Testis (tissue), 3 donors: ENCODE measurements around the gene PREPL. TPM values are rescaled to one million over a fixed set of nuclear protein-coding genes. Genes with fewer than 3 reads are reported as not detected.

Experiments used
- DNase-seq: peaks from one replicate; pipeline ENCODE4 v3.0.0-alpha.2; 2019
- H3K27ac ChIP-seq, 2 donors: fragments of 200-600 bp; sonication (generic); one replicate each; pipeline ENCODE4 v1.5.1; 2019
- H3K27me3 ChIP-seq: fragments of 200-600 bp; sonication (generic); one replicate; pipeline ENCODE4 v1.5.1; 2019
- H3K36me3 ChIP-seq: fragments of 200-600 bp; sonication (generic); one replicate; pipeline ENCODE4 v1.5.1; 2017; ENCODE audit warnings: low read depth; ENCODE audit errors: missing control alignments
- H3K4me1 ChIP-seq: fragments of 200-600 bp; sonication (generic); one replicate; pipeline ENCODE4 v1.5.1; 2019
- H3K4me3 ChIP-seq, 2 donors: fragments of 200-600 bp; sonication (generic); one replicate each; pipeline ENCODE4 v1.5.1; 2017 to 2019
- H3K9me3 ChIP-seq: fragments of 200-600 bp; sonication (generic); one replicate; pipeline ENCODE4 v1.5.1; 2017
- CTCF ChIP-seq, 3 experiments: fragments of 450-650 bp in 2 of 3; fragments of 200-600 bp in 1 of 3; sonication (generic) in 1 of 3; IDR thresholded peaks; one replicate each; pipeline ENCODE4 v1.5.1; 2016 to 2019; ENCODE audit warnings: antibody characterized with exemption in 3 of 3, mild to moderate bottlenecking in 2 of 3, moderate library complexity in 1 of 3
- POLR2A ChIP-seq: fragments of 450-650 bp; IDR thresholded peaks from one replicate; pipeline ENCODE4 v1.6.1; 2017; ENCODE audit warnings: antibody characterized with exemption, mild to moderate bottlenecking, moderate library complexity
- WGBS, 2 donors: methylation state at CpG; one replicate each; pipeline ENCODE4 v1.1.5; 2018; 5-methylcytosine and 5-hydroxymethylcytosine counted together
- intact Hi-C: fragments of 100-400 bp; cut with DNase I; formaldehyde crosslinking; loops from one replicate; pipeline ENCODE4 v1.15.1; 2023; ENCODE audit warnings: low total_unique reads
- polyA plus RNA-seq: library from polyadenylated mRNA; stranded (reverse); fragments of 350-450 nt; fragmentation: Illumina TruSeq; extraction: RNeasy Lipid Tissue Mini Kit (QIAGEN cat#74804); gene quantifications from one replicate; pipeline ENCODE4 v1.2.3, GENCODE V29; 2014; ENCODE audit warnings: low read depth, low replicate concordance; ENCODE audit not compliant: insufficient read depth
- total RNA-seq, 2 donors: library from RNA; depleted of rRNA; stranded (reverse); fragments of >200 nt; gene quantifications; one replicate each; pipeline ENCODE4 v1.2.3, GENCODE V29; 2016

PREPL gene
- total and polyA plus RNA-seq, 3 donors from 2014 or later: 47.8 to 65.3 (median 59.6) TPM

GRCh38 chr2:44326548-44327264, 34.6 kb downstream of the PREPL start:
- WGBS, 2 donors: 74 to 75% methylated on average over 13 of the region's 13 CpGs
- Histone ChIP-seq H3K36me3 (no peaks in the 10 kb centered on the region), H3K4me1 (peaks cover 7% of the 10 kb centered on the region), H3K4me3 (no peak overlapping the region), H3K27ac (no peak overlapping the region), H3K9me3 (no peaks in the 10 kb centered on the region), H3K27me3 (no peaks in the 10 kb centered on the region)
- TF ChIP-seq POLR2A (no peak), CTCF (IDR thresholded peaks at IDR 0.05) (no peak)
- no peak for DNase-seq
- intact Hi-C loops: no loop called here

GRCh38 chr2:44325897-44326296, 35.4 kb downstream of the PREPL start:
- intact Hi-C loops: no loop called here
- Histone ChIP-seq H3K9me3 (no peaks in the 10 kb centered on the region), H3K4me3 (no peak overlapping the region), H3K27me3 (no peaks in the 10 kb centered on the region), H3K4me1 (peaks cover 7% of the 10 kb centered on the region), H3K27ac (no peak overlapping the region), H3K36me3 (no peaks in the 10 kb centered on the region)
- no peak for DNase-seq
- TF ChIP-seq POLR2A: no peak
- no peak for TF ChIP-seq CTCF (IDR thresholded peaks at IDR 0.05)
- WGBS, 2 donors: 58 to 66% methylated on average over 4 of the region's 4 CpGs

- no peak for DNase-seq
- Histone ChIP-seq H3K36me3 (no peaks in the 10 kb centered on the region), H3K9me3 (no peaks in the 10 kb centered on the region), H3K27me3 (no peaks in the 10 kb centered on the region), H3K4me3 (no peak overlapping the region), H3K4me1 (peaks cover 7% of the 10 kb centered on the region), H3K27ac (no peak overlapping the region)
- TF ChIP-seq CTCF (IDR thresholded peaks at IDR 0.05) (no peak), POLR2A (no peak)
- 75 to 96% methylated on average over 1 of the region's 1 CpG for WGBS, 2 donors
- intact Hi-C loops: no loop called here
Observed at GRCh38 chr2:44324971-44325426, 36.3 kb downstream of the PREPL start.

DNA sequence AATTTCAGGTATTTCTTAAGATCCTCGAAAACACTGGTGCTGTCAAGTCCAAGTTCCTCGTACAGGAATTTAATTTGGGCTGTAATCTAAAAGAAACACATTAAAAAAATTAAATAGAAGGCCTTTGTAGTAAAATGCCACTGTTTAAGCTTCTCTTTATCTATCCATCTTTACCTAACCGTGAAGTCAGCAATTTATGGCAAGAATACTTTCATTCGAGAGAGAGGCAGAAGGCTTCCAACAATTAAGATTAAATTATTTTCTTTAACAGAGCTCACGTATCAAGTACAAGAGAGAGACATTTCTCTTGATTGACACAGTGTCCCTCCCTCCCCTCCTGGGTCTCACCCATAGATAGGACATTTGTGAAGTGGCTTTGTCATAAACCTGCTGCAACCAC, 39.9 kb downstream of the PREPL start:
- Histone ChIP-seq H3K9me3 (no peaks in the 10 kb centered on the region), H3K4me1 (peaks cover 7% of the 10 kb centered on the region), H3K4me3 (no peak overlapping the region), H3K36me3 (no peaks in the 10 kb centered on the region), H3K27ac (no peak overlapping the region), H3K27me3 (no peaks in the 10 kb centered on the region)
- intact Hi-C loops: no loop called here
- 70 to 81% methylated on average over 5 of the region's 5 CpGs for WGBS, 2 donors
- TF ChIP-seq CTCF (IDR thresholded peaks at IDR 0.05) (no peak), POLR2A (no peak)
- DNase-seq: no peak

DNA sequence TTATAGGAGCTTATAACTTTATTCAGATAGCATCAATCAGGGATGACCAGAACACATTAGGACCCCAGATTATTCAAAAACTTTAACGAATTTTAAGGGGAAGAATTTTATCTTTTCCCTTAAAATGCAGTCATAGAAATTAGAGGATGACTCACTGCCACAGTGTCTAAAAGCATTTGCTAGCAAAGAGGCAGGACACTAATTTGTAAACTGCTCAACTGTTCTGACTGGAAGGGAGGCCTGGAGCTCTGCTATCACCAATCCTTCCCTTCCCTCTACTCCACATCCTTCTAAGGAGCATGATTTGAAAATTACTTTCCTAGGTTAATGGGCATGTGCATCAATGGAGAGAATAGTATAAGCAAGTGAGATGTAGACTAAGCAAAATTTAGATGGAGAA, 40.5 kb downstream of the PREPL start:
- Histone ChIP-seq H3K4me1 (peaks cover 7% of the 10 kb centered on the region), H3K27ac (no peak overlapping the region), H3K4me3 (no peak overlapping the region), H3K9me3 (no peaks in the 10 kb centered on the region), H3K36me3 (no peaks in the 10 kb centered on the region), H3K27me3 (no peaks in the 10 kb centered on the region)
- WGBS, 2 donors: 85 to 89% methylated on average over 1 of the region's 1 CpG
- no peak for DNase-seq
- TF ChIP-seq POLR2A (no peak), CTCF (IDR thresholded peaks at IDR 0.05) (no peak)
- intact Hi-C loops: no loop called here
